Ovary (tissue), 9 donors: Measurements from ENCODE around the gene ETV3. TPM values are rescaled to one million over a fixed set of nuclear protein-coding genes. Genes with fewer than 3 reads are reported as not detected.

ENCODE experiments used
- DNase-seq, 5 donors: peaks; one replicate each; pipeline ENCODE4 v3.0.0-alpha.2; 2019 to 2020
- H3K27ac ChIP-seq, 2 donors: fragments of 200-600 bp; one replicate each; pipeline versions ENCODE4 v1.5.1 to v1.8.0; 2019 to 2022
- H3K27me3 ChIP-seq: fragments of 200-600 bp; one replicate; pipeline ENCODE4 v1.8.0; 2022
- H3K36me3 ChIP-seq: fragments of 200-600 bp; sonication (generic); one replicate; pipeline ENCODE4 v1.5.1; 2019
- H3K4me1 ChIP-seq: one replicate; pipeline ENCODE4 v1.8.1; 2013; ENCODE audit warnings: mild to moderate bottlenecking, moderate library complexity; ENCODE audit not compliant: insufficient read depth
- H3K4me3 ChIP-seq: fragments of 200-600 bp; sonication (generic); one replicate; pipeline ENCODE4 v1.5.1; 2017
- H3K9me3 ChIP-seq, 2 donors: fragments of 200-600 bp in 1 of 2; sonication (generic) in 1 of 2; one replicate each; pipeline versions ENCODE4 v1.5.1 to v1.8.1; 2013 to 2019; ENCODE audit warnings: mild to moderate bottlenecking in 1 of 2, moderate library complexity in 1 of 2
- EP300 ChIP-seq: sonication (generic); formaldehyde crosslinking; IDR thresholded peaks from one replicate; pipeline ENCODE4 v1.6.1; 2017; ENCODE audit warnings: antibody characterized with exemption
- POLR2A ChIP-seq: fragments of 450-650 bp; IDR thresholded peaks from one replicate; pipeline ENCODE4 v1.6.1; 2017; ENCODE audit warnings: antibody characterized with exemption, mild to moderate bottlenecking, moderate library complexity
- WGBS, 3 donors: extraction: QIAGEN DNeasy Blood & Tissue Kit in 1 of 3; methylation state at CpG; one replicate each; pipeline versions ENCODE4 v1.1.5 to v1.1.7; 2013 to 2017; 5-methylcytosine and 5-hydroxymethylcytosine counted together
- intact Hi-C, 4 donors: fragments of 100-400 bp; cut with DNase I; formaldehyde crosslinking; loops; one replicate each; pipeline versions ENCODE4 v1.11.0 to v1.15.1; 2022 to 2023
- polyA plus RNA-seq, 2 donors: library from polyadenylated mRNA; stranded (reverse); fragments of 200-250 nt in 1 of 2; fragments of 350-450 nt in 1 of 2; fragmentation: Illumina TruSeq in 1 of 2; extraction: RNeasy Lipid Tissue Mini Kit (QIAGEN cat#74804) in 1 of 2; gene quantifications; one replicate each; pipeline ENCODE4 v1.2.3, GENCODE V29; 2013 to 2014
- total RNA-seq, 7 donors: library from RNA; depleted of rRNA in 2 of 7; stranded (reverse); fragments of >200 nt in 2 of 7; fragmentation: NEBNext Ultra II Directional in 3 of 7; extraction: Animal tissue kit (Norgen Biotek cat#: 25700) in 3 of 7; gene quantifications; one replicate each; pipeline versions ENCODE4 v1.1.0 to v1.2.4, GENCODE V29; 2016 to 2023
- TF ChIP-seq, protein P1 (sequence below), 3 donors: fragments of 450-650 bp in 2 of 3; fragments of 200-600 bp in 1 of 3; IDR thresholded peaks; one replicate each; pipeline versions ENCODE4 v1.5.1 to v1.8.0; 2016 to 2022; ENCODE audit warnings: antibody characterized with exemption in 3 of 3, mild to moderate bottlenecking in 1 of 3
- donor health status: DM: no; HTN: no; CAD: no; lungs with moderate emphysema.
- donor health status: DM: no; HTN: no; CAD: no.
- donor health status: Bipolar disorder and iron deficiency.
- donor health status: DM: yes; HTN: yes; CAD: no.
- donor health status: DM: no; HTN: no; CAD: no.
- donor health status: DM: yes; HTN: yes; CAD: no.

ETV3 gene
- total and polyA plus RNA-seq, 9 donors = 8.0 to 36.4 (median 22.5) TPM

DNA sequence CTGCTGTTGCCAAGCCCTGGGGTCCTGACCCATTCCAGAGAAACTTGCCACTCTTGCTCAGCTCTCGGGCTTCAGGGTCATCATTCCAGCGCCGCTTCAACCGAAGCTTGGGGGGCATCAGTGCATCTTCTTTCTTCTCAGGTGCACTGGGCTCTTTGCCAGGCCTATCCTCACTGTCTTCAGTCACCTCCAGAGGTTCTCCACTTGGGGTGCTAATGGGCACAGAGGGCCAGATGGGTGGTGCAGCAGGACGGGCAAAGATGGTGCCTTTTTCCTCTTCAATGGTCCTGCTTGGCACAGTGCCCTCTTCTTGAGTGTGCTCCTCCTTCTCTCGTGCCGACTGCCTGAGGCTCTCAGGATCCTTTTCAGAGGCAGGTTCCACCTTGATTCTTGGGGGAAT, 13.3 kb downstream of the ETV3 start:
- H3K9me3 ChIP-seq = no peaks in the 10 kb centered on the region
- DNase-seq = no peak
- WGBS, 3 donors = 82 to 85% (median 84%) methylated on average over 7 of the region's 7 CpGs
- no peak for TF ChIP-seq POLR2A
- no peak for TF ChIP-seq EP300
- TF ChIP-seq, protein P1, sequence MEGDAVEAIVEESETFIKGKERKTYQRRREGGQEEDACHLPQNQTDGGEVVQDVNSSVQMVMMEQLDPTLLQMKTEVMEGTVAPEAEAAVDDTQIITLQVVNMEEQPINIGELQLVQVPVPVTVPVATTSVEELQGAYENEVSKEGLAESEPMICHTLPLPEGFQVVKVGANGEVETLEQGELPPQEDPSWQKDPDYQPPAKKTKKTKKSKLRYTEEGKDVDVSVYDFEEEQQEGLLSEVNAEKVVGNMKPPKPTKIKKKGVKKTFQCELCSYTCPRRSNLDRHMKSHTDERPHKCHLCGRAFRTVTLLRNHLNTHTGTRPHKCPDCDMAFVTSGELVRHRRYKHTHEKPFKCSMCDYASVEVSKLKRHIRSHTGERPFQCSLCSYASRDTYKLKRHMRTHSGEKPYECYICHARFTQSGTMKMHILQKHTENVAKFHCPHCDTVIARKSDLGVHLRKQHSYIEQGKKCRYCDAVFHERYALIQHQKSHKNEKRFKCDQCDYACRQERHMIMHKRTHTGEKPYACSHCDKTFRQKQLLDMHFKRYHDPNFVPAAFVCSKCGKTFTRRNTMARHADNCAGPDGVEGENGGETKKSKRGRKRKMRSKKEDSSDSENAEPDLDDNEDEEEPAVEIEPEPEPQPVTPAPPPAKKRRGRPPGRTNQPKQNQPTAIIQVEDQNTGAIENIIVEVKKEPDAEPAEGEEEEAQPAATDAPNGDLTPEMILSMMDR (IDR thresholded peaks at IDR 0.05) = no peak
- H3K27me3 ChIP-seq = no peaks in the 10 kb centered on the region
- no peak overlapping the region for H3K27ac ChIP-seq
- no peaks in the 10 kb centered on the region for H3K4me1 ChIP-seq
- H3K36me3 ChIP-seq = no peaks in the 10 kb centered on the region
- H3K4me3 ChIP-seq = no peak overlapping the region
- intact Hi-C loops = no loop called here

DNA sequence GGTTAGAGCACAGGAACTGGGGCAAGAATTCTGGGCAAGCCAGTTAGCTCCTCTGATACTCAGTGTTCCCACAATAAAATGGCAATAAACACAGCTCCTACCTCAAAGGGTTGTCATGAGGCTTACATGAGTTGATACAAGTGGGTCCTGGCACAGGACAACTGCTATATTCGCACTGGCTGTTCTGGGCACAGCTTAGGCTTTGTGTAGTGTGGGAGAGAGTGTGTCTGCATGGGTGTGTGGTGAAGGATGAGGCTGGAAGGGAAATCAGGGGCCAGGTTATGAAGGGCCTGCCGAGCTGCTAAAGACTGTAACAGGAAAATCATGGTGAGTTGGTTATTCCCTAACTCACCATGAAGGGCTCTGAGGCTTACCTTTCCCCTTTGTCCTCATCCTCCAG, 18.7 kb downstream of the ETV3 start:
- Histone ChIP-seq H3K36me3 (no peaks in the 10 kb centered on the region), H3K9me3 (no peaks in the 10 kb centered on the region), H3K27ac (no peak overlapping the region), H3K27me3 (no peaks in the 10 kb centered on the region), H3K4me3 (no peak overlapping the region), H3K4me1 (no peaks in the 10 kb centered on the region)
- TF ChIP-seq, protein P1 (IDR thresholded peaks at IDR 0.05) = no peak
- TF ChIP-seq EP300 (no peak), POLR2A (no peak)
- intact Hi-C loops = no loop called here
- DNase-seq = no peak
- WGBS, 3 donors = 80 to 85% (median 81%) methylated on average over 2 of the region's 2 CpGs

DNA sequence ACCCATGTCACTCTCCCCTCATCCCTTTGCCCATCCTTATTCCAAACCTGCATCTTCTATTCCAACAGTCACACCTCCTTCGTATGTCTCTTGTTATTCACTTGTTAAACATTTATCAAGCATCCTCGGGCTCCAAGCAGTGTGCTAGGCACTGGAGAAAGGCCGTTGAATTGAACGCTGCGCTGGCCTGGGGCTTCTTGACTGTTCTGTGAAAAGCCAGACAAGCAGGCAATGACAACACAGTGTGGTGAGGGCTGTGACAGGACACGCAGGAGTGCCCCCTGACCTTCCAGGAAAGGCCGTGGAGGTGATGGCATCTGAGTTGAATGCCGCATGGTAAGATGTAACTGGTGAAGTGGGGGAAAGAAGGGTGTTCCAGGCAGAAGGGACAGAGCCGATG, 19.2 kb downstream of the ETV3 start:
- no peak overlapping the region for H3K4me3 ChIP-seq

DNA sequence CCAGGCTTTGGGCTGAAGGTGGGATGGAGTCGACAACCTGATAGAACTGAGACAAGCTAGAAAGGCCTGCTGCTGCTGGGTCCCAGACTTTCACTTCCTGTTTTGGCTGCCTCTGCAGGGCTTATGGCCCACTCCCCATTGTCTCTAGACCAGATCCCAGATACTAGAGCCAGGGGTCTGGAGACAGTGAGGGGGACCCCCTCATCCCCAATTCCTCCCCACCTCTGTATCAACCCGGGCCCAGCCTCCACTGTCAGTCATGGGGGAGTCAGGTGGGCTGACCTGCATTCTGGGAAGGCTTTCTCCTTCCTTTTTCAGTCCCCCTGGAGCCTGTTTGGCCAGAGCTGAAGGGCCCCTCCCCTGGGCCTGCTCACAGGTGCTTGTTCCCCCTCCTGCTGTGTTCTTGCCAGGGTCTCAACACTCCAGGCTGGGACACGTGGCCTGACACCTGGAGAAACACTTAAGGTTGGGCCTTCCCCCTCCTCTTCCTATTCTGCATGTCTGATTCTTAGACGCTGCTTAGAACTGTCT, 20.6 kb downstream of the ETV3 start:
- intact Hi-C loops = no loop called here
- WGBS, 3 donors = 53 to 64% (median 57%) methylated on average over 4 of the region's 4 CpGs
- no peaks in the 10 kb centered on the region for H3K4me1 ChIP-seq
- no peaks in the 10 kb centered on the region for H3K36me3 ChIP-seq
- H3K27me3 ChIP-seq = no peaks in the 10 kb centered on the region
- no peak overlapping the region for H3K4me3 ChIP-seq
- no peak for DNase-seq
- H3K9me3 ChIP-seq = no peaks in the 10 kb centered on the region
- TF ChIP-seq, protein P1 (IDR thresholded peaks at IDR 0.05) = no peak
- TF ChIP-seq POLR2A (no peak), EP300 (no peak)
- H3K27ac ChIP-seq = no peak overlapping the region

More for the DNA sequence above, 19.2 kb downstream of the ETV3 start:
- Histone ChIP-seq H3K9me3 (no peaks in the 10 kb centered on the region), H3K27me3 (no peaks in the 10 kb centered on the region), H3K36me3 (no peaks in the 10 kb centered on the region), H3K4me1 (no peaks in the 10 kb centered on the region), H3K27ac (no peak overlapping the region)
- TF ChIP-seq POLR2A (no peak), EP300 (no peak)
- TF ChIP-seq, protein P1 (IDR thresholded peaks at IDR 0.05) = no peak
- intact Hi-C loops = no loop called here
- 85 to 90% (median 85%) methylated on average over 9 of the region's 9 CpGs for WGBS, 3 donors
- DNase-seq = no peak

DNA sequence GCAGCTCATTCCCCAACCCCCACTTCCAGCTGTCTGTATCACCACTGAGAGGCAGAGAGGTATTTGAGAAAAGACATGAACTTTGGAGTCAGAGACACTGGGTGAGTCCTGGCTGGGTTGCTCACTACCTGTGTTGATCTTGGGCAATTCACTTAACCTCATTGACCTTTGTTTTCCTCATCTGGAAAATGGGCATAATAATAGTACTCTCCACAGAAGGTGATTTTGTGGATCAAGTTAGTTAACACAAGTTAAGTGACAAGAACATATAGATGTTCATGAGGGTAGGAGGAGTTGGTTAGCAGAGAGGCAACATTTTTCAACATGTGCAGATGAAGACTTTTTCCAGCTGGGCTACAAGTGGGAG, 21.5 kb downstream of the ETV3 start:
- DNase-seq = no peak
- Histone ChIP-seq H3K27ac (no peak overlapping the region), H3K4me3 (no peak overlapping the region), H3K36me3 (no peaks in the 10 kb centered on the region), H3K9me3 (no peaks in the 10 kb centered on the region), H3K4me1 (no peaks in the 10 kb centered on the region), H3K27me3 (no peaks in the 10 kb centered on the region)
- intact Hi-C loops = no loop called here
- TF ChIP-seq EP300 (no peak), POLR2A (no peak)
- TF ChIP-seq, protein P1 (IDR thresholded peaks at IDR 0.05) = no peak
